Brain pericyte (primary cell): ENCODE data around the gene HERC2.

Experiments used
- DNase-seq: peaks from one replicate; pipeline ENCODE4 v3.0.0-alpha.2; 2012; ENCODE audit warnings: low read depth, low spot score

HERC2 gene

DNA sequence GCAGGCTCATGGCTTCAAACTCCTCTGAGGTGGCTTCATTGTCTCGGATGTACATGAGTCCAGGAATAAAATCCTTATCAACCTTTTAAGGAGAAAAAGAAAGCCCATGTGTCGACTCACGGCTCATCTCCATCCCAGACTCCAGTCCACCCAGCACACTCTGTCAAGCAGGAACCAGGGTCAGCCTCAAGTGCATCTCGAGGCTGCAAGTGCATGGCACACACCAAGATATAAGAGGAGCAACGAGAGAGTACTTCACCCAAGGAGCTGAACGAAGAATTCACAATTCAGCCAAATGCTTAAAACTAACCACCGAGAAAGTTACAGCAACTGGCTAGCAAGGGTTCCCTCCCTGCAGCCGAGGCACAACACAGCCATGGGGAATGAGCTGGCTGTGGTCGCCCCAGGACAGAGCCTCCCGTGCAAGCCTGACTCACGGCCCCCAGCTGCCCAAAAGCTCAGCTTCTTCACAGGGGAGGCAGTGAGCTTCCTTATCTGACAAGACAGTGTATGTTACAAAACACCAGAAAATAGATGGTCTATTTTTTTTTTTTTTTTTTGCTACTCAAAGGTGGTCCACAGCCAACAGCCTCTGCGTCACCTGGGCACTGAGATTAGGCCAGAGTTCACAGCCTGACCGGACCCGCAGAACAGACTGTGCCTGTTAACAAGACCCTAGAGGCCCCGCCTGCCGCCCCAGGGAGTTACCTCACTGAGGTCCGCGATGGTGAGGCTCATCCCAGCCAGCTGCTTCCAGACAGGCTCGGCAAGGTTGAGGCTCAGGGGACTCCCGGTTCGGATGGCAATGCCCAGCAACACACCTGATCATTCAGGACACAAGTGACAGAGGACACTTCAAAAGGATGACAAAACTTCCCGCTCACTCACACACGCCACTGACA lies 207.0 kb downstream of the HERC2 start:
- DNase-seq, result no peak

DNA sequence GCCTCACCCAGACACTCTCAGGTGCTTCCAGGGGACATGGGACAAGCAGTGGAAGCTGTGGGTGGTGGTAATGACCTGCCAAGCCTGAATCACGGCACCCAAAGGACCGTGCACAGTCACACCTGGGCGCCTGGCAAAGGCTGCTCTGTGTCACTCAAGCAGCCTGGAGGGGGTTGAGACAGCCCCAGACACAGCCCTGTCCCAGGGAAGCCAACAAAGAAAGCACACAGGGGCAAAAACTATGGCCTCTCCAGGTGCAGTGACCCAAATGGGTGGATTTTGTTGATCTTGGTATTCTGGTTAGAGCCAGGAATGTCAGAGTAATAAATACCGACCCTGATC lies 207.9 kb downstream of the HERC2 start:
- DNase-seq, result no peak

DNA sequence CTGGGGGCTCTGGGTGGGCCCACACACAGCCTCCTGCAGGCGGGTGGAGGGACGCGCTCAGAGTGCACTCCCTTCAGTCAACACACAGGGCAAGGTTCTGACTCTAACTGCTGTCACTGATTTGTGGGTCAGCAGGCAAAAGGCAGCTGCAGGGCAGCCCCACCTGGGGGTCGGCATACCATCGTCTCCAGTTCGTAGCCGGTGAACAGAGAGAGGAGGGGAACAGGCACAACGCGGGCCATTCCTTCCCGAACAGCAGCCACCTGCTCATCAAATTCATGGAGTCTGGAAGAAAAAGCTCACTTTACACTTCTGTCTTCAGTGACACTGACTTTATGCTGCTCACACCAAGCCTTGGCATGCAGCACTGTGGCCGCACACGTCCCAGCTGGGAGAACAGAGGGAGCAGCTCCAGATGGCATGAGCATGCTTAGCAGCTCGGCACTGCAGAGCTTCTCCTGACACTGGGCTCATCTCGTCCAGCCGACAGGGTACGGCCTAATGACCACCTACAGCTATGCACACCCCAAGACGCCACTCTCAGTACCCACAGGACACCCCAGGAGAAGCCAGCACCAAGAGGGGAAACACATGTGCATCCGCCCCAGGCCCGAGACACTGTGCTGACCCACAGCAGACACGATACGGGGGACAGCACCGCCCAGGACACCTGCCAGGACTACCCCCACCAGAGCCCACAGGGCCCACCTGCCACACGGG lies 208.4 kb downstream of the HERC2 start:
- no peak for DNase-seq

DNA sequence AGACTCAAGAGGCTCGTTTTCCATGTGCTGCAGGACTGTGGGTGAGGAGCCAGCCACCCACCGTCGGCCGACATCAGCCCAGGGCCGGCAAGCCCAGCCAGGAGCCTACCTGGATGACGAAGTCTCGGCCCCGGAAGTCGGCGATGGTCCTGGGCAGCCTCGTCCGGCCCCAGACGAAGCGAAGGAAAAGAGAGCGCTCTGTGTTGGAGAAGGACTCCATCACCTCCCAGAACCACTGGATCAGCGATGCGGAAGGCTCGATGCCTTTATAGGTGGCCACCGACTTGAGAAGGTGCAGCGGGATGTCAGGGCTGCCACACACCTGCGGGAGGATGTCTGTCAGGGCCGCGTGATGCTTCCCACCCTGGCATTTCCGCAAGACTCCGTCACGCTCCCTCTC lies 209.0 kb downstream of the HERC2 start:
- DNase-seq, result no peak

DNA sequence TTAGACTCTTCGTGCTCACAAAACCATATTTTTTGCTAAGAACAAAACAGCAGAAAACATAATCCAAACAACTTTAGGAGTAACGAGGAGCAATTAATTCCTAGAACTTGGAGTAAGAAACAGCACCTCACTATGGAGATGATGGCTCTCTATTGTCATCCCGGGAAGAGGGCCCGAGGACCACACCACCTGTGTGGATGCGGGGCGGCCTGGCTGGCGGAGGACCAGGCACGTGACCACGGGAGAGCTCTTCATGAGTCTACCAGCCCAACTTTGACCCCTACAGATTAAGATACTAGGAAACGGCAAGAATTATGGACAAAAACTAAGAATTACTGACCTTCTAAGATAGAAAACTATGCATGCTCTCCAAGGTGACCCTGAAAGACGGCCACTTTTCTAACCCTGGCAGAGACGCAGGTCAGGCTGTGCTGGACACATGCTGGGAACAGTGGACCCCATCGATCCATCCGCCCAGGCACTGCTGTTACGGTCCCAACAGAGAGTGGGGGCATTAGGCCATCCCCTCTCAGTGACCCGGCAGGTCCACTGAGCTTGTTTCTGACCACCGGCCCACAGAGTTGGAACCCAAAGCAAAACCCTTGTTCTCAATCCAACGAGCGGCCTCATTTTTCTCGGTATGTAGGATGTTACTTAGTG lies 209.7 kb downstream of the HERC2 start:
- DNase-seq, result no peak

DNA sequence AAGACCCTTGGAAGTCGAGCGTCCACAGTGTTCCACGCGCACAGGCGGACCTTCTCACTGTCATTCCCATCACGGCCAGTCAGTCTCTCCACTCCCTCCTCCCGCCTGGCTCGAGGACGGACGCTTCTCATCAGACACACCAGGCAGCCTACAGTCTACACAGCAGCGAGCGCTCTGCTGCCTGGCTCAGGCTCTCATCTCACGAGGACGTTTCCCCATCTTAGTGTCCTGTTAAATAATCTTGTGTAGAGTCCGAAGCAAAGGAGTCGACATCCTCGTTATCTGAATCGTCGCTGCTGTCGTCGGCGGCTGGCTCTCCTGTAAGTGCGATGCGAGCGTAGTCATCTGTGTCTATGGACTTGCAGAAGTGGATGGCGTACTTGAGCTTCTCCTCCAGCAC lies 210.4 kb downstream of the HERC2 start:
- DNase-seq, result no peak

DNA sequence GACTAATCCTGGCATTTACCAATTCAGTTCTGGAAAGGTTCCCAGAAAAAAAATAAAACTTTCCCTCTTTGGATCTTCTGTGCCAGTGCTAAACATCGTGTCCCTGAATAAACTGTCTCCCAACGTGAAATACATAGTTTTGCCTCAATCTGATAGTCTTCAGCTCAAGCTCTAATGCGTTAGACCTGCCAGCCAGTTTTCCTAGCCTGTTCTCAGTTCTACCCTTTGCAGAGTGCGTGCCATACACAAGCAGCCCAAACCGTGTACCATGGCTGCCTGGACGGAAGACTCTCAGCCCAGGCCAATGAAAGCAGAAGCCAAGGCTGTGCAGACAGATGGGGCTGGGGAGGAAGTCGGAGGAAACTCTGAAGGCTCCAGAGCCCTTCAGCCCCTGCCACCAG lies 211.5 kb downstream of the HERC2 start:
- DNase-seq, result no peak

DNA sequence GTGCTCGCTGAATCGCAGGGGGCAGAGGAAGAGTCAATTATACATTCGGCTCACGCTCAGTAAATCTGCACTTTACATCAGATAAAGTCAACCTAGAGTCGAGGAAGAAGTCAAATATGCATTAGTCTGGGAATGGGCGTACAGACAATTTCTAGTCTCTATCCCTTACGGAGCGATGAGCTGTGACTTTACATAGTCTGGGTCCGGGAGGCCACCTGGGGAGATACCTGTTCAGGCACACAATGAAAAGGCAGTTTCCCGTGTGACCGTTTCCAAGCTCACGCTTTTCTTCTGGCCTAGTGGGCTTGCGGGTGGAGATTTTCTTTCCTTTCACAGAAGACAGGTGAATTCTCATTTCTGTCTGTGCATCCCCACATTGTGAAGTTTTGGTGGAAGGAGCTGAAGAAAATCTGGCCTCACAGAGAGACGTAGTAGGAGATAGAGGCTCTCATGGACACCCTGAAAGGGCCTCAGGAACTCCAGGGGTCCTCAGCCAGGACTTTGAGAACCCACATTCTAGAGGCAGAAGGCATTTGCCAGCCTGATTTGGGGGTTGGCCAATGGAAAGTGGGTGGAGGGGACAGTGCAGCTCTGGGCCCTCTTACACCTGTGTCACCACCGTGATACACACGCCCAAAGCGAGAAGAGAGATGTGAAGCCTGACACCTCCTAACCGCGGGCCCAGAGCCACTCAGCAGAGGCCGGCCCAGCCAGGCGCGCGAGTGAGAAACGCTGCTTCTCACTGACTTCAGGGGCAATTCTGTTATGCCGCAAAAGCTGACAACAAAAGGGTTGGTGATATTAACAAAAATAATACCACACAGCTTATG lies 212.1 kb downstream of the HERC2 start:
- no peak for DNase-seq

DNA sequence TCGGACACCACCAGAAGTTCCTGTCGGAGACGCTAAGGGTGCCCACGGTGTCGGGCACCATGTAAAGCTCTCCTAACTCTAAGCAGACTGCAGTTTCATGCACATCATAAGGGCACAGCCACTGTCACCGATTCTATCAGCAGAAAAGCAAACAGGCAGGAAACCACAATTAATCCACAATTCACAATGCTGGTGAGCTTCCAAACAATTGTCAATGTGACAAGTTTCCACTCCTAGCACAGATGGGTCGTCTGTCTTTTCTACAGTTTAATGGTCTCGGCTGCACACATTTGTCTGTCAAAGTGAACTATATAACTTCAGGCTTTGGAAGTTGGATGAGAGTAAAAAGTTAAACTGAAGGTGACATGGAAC lies 214.1 kb downstream of the HERC2 start:
- DNase-seq, result no peak

DNA sequence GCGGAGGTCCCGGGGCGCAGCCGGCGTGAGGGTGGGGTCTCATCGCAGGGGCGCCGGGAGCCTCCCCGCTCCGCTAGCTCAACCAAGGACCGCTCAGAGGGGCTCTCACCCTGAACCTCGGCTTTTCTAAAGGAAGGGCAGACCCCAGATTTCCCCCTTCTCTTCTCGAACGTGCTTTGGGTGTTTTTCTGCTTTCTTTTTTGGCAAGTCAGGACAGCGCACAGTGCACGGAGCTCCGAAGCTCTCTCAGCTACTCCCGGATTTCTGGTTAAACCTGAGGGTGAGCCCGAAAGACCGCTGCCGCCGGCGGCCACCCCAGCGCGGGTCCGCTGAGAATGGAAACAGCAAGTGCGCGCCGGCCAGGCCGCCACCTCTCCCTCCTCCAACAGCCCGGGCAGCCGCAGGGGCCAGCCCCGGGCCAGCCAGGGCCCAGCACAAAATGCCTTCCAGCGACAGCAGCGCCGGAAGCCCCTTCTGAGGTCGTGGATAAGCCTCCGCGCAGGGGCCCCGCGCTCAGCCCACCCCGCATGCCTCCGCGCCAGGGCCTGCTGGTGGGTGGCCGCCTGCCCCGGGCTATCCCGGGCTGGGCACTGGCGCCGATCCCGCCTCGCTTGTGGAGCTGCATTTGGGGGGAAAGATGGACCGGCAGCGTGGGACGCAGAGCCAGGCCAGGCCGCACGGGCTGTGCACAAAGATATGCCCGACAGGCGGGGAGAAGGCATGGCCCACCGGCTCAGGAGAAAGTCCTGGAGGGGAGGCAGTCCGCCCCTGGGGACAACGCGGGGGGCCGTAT lies 214.7 kb downstream of the HERC2 start:
- no peak for DNase-seq

DNA sequence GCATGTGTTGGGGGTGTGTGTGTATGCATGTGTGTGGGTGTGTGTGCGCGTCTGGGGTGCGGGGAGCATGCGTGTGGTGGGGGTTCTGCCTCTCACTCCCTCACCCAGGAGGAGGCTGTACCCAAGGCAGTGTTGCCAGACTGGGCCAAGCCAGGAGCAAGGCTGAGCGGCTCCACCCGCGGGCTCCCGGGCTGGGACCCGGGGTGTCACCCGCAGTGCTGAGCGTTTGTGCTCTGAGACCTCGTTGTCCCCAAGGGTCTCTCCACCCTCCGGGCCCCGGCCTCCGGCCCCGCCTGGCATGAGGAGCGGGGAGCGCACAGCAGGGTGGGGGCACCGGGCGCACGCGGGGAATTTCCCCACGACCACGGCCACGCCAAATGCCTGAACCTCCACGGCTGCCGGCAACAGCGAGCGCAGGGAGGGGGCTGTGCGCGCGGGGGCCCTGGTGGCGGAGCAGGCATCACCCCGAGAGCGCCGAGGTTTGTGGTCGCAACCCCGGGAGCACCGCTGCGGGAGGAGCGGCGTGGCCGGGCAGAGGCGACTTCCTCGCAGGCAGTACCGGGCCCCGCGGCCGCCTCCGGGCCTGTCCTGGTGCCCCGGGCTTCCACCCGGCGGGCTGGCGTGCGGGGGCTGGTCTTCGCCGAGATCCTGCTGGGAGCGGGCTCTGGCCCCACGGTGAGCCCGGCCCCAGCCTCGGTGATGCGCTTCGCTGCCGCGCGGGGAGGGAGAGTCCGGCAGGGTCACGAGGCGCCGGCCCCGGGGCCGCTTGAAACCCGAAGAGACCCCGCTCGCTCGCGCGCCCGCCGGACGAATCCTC lies 215.5 kb downstream of the HERC2 start:
- no peak for DNase-seq

DNA sequence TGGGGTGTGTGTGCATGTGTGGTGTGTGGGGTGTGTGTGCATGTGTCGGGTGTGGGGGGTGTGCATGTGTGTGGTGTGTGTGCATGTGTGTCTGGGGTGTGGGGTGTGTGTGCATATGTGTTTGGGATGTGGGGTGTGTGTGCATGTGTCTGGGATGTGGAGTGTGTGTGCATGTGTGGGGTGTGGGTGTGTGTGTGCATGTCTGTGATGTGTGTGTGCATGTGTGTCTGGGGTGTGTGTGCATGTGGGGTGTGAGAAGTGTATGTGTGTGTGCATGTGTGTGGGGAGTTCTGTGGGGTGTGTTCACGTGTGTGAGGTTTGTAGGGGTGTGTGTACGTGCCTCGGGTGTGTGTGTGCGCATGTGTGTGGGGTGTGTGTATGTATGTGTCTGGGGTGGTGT lies 216.2 kb downstream of the HERC2 start:
- DNase-seq, result no peak

DNA sequence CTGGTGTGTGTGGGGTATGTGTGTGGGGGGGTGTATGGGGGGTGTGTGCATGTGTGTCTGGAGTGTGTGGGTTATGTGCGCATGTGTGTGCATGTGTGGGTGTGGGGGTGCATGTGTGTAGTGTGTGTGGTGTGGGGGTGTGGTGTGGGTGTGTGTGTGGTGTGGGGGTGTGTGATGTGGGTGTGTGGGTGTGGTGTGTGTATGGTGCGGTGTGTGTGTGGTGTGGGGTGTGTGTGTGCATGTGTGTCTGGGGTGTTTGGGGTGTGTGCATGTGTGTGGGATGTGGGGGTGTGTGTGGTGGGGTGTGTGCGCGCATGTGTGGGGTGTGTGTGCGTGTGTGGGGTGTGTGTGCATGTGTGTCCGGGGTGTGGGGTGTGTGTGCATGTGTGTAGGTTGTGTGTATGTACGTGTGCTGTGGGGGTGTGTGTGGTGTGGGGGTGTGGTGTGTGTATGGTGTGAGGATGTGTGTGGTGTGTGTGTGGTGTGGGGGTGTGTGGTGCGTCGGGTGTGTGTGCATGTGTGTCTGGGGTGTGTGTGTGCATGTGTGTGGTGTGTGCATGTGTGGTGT lies 216.7 kb downstream of the HERC2 start:
- DNase-seq, result no peak

DNA sequence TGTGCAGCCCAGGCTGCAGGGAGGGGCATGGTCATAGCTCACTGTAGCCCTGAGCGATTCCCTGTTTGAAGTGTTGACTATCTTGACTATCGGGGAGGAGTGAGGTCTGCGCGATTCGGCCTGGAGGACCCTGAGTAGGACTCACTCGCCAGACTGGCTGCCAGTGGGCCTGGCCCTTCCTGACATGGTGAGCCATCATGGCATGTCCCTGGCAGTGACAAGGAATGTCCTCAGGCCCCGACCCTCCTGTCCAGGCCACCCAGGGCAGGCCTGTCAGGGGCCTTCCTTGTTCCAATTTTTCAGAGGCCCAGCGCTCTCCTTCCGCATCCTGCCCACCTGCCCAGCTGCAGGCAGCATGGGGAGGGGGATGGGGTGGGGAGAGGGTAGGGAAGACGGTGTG lies 217.7 kb downstream of the HERC2 start:
- no peak for DNase-seq

DNA sequence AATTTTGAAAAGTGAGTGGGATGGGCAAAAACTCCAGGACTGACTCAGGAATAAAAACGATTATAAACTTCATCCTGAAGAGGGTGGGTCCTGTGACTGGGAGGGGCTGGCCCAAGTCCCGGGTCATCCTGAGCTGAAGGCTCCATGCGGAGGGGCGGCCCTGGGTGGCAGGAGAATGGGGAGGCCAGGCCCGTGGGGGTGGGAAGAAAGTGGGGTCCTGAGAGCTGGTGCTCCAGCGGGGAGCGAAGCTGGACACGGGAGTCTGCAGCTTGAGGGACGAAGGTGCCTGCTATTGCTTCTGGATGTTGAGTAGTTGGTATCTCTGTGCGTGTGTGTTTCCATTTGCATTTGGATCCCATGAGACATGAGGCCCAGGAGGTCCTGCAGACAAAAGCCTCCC lies 218.1 kb downstream of the HERC2 start:
- DNase-seq, result no peak

DNA sequence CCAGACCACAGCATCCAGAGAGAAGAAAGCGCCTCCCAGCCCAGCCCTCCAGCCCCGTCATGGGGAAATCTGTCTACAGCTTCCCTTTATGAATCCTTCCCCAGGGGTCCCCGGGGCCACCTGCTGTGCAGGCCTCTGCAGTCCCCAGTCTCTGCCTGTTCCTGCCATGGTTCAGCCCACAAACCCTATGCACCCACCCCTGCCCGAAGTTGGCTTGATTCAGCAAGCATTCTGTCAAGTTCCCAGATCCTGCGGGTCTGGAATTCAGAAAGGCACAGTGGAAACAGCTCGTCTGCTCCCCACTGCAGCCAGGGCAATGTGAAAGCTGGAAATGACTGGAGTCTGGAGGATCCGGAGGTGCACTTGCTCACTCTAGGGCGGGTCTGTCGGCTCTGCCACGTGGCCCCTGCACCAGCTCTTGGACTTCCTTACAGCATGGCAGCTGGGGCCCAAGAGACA lies 220.0 kb downstream of the HERC2 start:
- no peak for DNase-seq

DNA sequence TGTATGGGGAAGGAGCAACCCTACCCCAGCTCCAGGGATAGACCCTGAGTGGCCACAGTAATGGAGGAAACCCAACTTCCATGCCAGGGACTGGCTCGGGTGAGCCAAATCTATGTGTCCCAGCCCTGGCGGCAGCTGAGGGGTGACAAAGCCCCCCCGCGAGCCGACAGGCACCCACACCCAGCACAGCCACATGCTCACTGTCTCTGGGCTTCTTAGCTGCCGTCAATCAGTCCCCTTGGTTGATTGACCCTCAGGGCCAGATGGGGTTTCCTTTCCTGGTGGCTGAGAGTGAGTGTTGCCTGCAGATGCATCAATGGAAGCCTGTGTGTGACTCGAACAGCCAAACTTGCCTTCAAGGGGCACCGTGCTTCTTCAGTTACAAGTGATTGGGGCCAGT lies 220.8 kb downstream of the HERC2 start:
- DNase-seq, result no peak

DNA sequence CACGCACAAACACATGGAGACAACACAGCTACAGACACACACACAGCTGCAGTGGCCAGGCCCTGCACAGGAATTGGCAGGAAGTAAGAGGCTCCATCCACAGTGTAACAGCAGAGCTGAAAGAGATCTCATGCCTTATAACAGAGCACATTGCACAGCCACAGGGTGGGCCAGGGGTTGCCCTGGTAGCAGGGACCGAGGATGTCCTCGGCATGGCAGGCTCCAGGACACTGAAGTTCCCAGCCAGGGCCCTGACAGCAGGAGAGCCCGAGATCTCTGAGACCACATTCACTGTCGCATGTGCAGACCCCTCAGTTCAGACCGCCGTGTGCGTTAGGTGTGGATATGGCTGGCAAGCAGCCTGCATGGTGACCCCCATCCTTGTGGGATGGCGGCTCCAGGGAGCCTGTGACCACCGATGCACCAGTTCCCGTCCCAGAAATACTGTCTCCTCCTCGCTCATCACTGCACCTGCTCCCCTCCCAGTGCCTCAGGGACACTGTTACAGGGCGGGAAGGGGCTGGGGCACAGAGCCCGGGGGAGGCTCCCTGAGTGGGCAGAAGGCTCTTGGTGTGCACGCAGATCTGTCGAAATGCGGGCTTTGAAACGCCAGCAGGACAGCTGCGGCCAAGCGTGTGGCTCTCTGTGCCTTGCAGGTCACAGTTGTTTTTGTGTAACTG lies 221.3 kb downstream of the HERC2 start:
- DNase-seq, result no peak

DNA sequence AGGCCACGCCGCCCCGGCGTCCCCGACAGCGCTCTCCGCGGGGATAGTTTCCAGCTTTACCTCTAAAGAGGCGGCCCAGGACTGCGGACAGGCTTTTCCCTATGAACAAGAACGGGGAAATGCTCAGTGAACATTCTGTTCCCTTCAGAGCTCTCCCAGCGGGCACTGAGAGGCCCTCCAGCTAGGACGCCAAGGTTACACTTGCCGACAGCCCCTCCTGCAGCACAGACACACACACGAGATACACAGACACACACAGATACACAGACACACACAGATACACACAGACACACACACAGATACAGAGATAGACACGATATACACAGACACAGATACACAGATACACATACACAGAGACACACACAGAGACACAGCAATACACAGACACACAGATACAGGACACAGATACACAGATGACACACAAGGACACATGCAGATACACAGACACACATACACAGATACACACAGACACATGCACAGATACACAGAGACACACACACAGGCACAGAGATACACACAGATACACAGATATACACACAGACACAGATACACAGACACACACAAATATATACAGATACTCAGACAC lies 222.3 kb downstream of the HERC2 start:
- no peak for DNase-seq
